IMR-90 (cell line): ENCODE data around the gene TSHZ1. TPM values are rescaled to one million over a fixed set of nuclear protein-coding genes. Genes with fewer than 3 reads are reported as not detected.

ENCODE experiments used
- ATAC-seq: fragments of 200-7000 bp; cut with Tn5 transposase; 2 replicates; pipeline ENCODE4 v1.9.1; 2020; ENCODE audit warnings: low read depth, mild to moderate bottlenecking, moderate library complexity
- BruUV-seq: library from RNA; stranded (reverse); fragments of 400-500 nt; replicated peaks from 2 replicates; lab custom pipeline; 2021; lab: Mats Ljungman, UMichigan
- CTCF ChIA-PET: fragments of 300-600 bp; formaldehyde crosslinking; extraction: SDS; loops from one replicate; lab custom pipeline; 2021; ENCODE audit warnings: antibody characterized with exemption; lab: Yijun Ruan, JAX
- POLR2A ChIA-PET: fragments of 300-600 bp; sonication (Branson Sonifier 250); formaldehyde crosslinking; loops from one replicate; lab custom pipeline; 2022; ENCODE audit warnings: antibody characterized with exemption; ENCODE audit not compliant: unreplicated experiment; lab: Charles Lee
- DNase-seq: peaks from one replicate; pipeline ENCODE4 v3.0.0; 2013
- H2AFZ ChIP-seq: replicated peaks from 2 replicates; pipeline ENCODE3; 2013; ENCODE audit warnings: low read length, mild to moderate bottlenecking; ENCODE audit not compliant: poor library complexity
- H2AK5ac ChIP-seq: 2 replicates; pipeline ENCODE4 v1.6.1; 2013; ENCODE audit warnings: low read depth, low read length, inconsistent platforms
- H2AK9ac ChIP-seq: replicated peaks from 2 replicates; pipeline ENCODE3; 2013; ENCODE audit warnings: mild to moderate bottlenecking, low read depth, low read length, moderate library complexity; ENCODE audit not compliant: poor library complexity
- H2BK120ac ChIP-seq: 2 replicates; pipeline ENCODE4 v1.6.1; 2013; ENCODE audit warnings: low read depth, low read length, inconsistent platforms
- H2BK15ac ChIP-seq: 3 replicates; pipeline ENCODE4 v1.6.1; 2013; ENCODE audit warnings: low read depth, low read length, inconsistent platforms
- H2BK20ac ChIP-seq: 2 replicates; pipeline ENCODE4 v1.6.1; 2013; ENCODE audit warnings: low read depth, mild to moderate bottlenecking, inconsistent platforms, low read length, moderate library complexity
- H2BK5ac ChIP-seq: 2 replicates; pipeline ENCODE4 v1.6.1; 2013; ENCODE audit warnings: mild to moderate bottlenecking, low read depth, low read length, inconsistent platforms; ENCODE audit not compliant: poor library complexity, severe bottlenecking
- H3K14ac ChIP-seq: replicated peaks from 2 replicates; pipeline ENCODE4 v1.6.1; 2013; ENCODE audit warnings: low read depth, low read length, inconsistent platforms
- H3K18ac ChIP-seq: 2 replicates; pipeline ENCODE4 v1.6.1; 2013; ENCODE audit warnings: low read depth, low read length, control low read depth
- H3K23ac ChIP-seq: 2 replicates; pipeline ENCODE4 v1.6.1; 2013; ENCODE audit warnings: low read depth, low read length, inconsistent platforms
- H3K27ac ChIP-seq: 2 replicates; pipeline ENCODE4 v1.5.1; 2013; ENCODE audit warnings: mild to moderate bottlenecking, control low read depth, low read length; ENCODE audit not compliant: insufficient read depth
- H3K27me3 ChIP-seq: 2 replicates; pipeline ENCODE4 v1.6.1; 2013; ENCODE audit warnings: low read length; ENCODE audit not compliant: control insufficient read depth, insufficient read depth
- H3K36me3 ChIP-seq: 2 replicates; pipeline ENCODE4 v1.6.1; 2013; ENCODE audit warnings: low read length, mixed read lengths; ENCODE audit not compliant: control insufficient read depth, insufficient read depth
- H3K4ac ChIP-seq: 2 replicates; pipeline ENCODE4 v1.6.1; 2013; ENCODE audit warnings: low read depth, low read length, inconsistent platforms
- H3K4me1 ChIP-seq: 2 replicates; pipeline ENCODE4 v1.6.1; 2013; ENCODE audit warnings: low read length, mixed read lengths; ENCODE audit not compliant: control insufficient read depth, insufficient read depth
- H3K4me2 ChIP-seq: 2 replicates; pipeline ENCODE4 v1.6.1; 2013; ENCODE audit warnings: low read depth, mild to moderate bottlenecking, control low read depth, low read length, moderate library complexity
- H3K4me3 ChIP-seq: 2 replicates; pipeline ENCODE4 v1.5.1; 2013; ENCODE audit warnings: low read depth, mild to moderate bottlenecking, control low read depth, low read length, moderate library complexity; ENCODE audit not compliant: insufficient read depth
- H3K56ac ChIP-seq: 2 replicates; pipeline ENCODE4 v1.6.1; 2013; ENCODE audit warnings: low read length, inconsistent platforms; ENCODE audit not compliant: insufficient read depth; ENCODE audit errors: extremely low read depth
- H3K79me1 ChIP-seq, 2 experiments: 2 replicates each; pipeline ENCODE4 v1.6.1; 2013; ENCODE audit warnings: low read length in 2 of 2, inconsistent platforms in 1 of 2, low read depth in 1 of 2
- H3K9ac ChIP-seq: 2 replicates; pipeline ENCODE4 v1.6.1; 2013; ENCODE audit warnings: low read depth, low read length, control low read depth
- H3K9me1 ChIP-seq: 2 replicates; pipeline ENCODE4 v1.6.1; 2013; ENCODE audit warnings: low read length, inconsistent platforms; ENCODE audit not compliant: insufficient read depth
- H3K9me3 ChIP-seq: 2 replicates; pipeline ENCODE4 v1.6.1; 2013; ENCODE audit warnings: low read length; ENCODE audit not compliant: control insufficient read depth, insufficient read depth
- H4K20me1 ChIP-seq: 2 replicates; pipeline ENCODE4 v1.6.1; 2013; ENCODE audit warnings: low read length, inconsistent platforms; ENCODE audit not compliant: insufficient read depth
- H4K5ac ChIP-seq: 2 replicates; pipeline ENCODE4 v1.6.1; 2013; ENCODE audit warnings: mild to moderate bottlenecking, low read depth, low read length, control low read depth
- H4K8ac ChIP-seq, 2 experiments: 2 replicates each; pipeline ENCODE4 v1.6.1; 2013; ENCODE audit warnings: low read depth in 2 of 2, low read length in 2 of 2, control low read depth in 1 of 2, inconsistent platforms in 1 of 2
- H4K91ac ChIP-seq: 2 replicates; pipeline ENCODE4 v1.6.1; 2013; ENCODE audit warnings: low read depth, low read length, inconsistent platforms; ENCODE audit not compliant: insufficient read depth
- BHLHE40 ChIP-seq: fragments of 150-350 bp; IDR thresholded peaks from 2 replicates; pipeline ENCODE4 v1.6.1; 2016; ENCODE audit warnings: mild to moderate bottlenecking, low read depth, low read length
- FOS ChIP-seq: fragments of 150-350 bp; IDR thresholded peaks from 2 replicates; pipeline ENCODE4 v1.6.1; 2016; ENCODE audit warnings: low read depth, low read length
- MAZ ChIP-seq: IDR thresholded peaks from 2 replicates; pipeline ENCODE4 v1.6.1; 2012; ENCODE audit warnings: low read depth, mild to moderate bottlenecking, low read length, improper control_type of control experiment, moderate library complexity, borderline replicate concordance
- MXI1 ChIP-seq: IDR thresholded peaks from 2 replicates; pipeline ENCODE4 v1.6.1; 2012; ENCODE audit warnings: low read depth, mild to moderate bottlenecking, low read length, moderate library complexity, borderline replicate concordance
- NFE2L2 ChIP-seq: fragments of 150-350 bp; IDR thresholded peaks from 2 replicates; pipeline ENCODE4 v1.6.1; 2016; ENCODE audit warnings: low read depth, mild to moderate bottlenecking, low read length
- POLR2A ChIP-seq: IDR thresholded peaks from 2 replicates; pipeline ENCODE4 v1.6.1; 2012; ENCODE audit warnings: mild to moderate bottlenecking, low read depth, low read length
- WGBS, 2 experiments: methylation state at CpG; one replicate each; pipeline versions ENCODE4 v1.1.5 to v1.1.7; 2013; ENCODE audit warnings: missing lambda C conversion rate in 2 of 2; ENCODE audit not compliant: insufficient read length in 1 of 2; ENCODE audit errors: extremely low coverage in 2 of 2; 5-methylcytosine and 5-hydroxymethylcytosine counted together
- dilution Hi-C: fragments of 300-500 bp; cut with HindIII; formaldehyde crosslinking; loops from one replicate; pipeline ENCODE4 v1.14.3; 2018; ENCODE audit warnings: low sequenced_read_pairs; ENCODE audit not compliant: unreplicated experiment
- in situ Hi-C: fragments of 300-500 bp; cut with MboI; formaldehyde crosslinking; loops from 3 replicates; pipeline ENCODE4 v1.14.3; 2019; ENCODE audit warnings: low sequenced_read_pairs, inconsistent platforms, mixed read lengths
- intact Hi-C: fragments of 100-400 bp; cut with micrococcal nuclease; formaldehyde crosslinking; loops from 2 replicates; pipeline ENCODE4 v1.10.0; 2022
- polyA plus RNA-seq, 3 experiments: library from polyadenylated mRNA; depleted of rRNA; stranded (reverse); fragments of >200 nt; gene quantifications; 2 replicates each; pipeline ENCODE4 v1.2.3, GENCODE V29; 2012; ENCODE audit warnings: low replicate concordance in 1 of 3
- total RNA-seq: library from RNA; depleted of rRNA; stranded (reverse); fragments of >200 nt; gene quantifications from 2 replicates; pipeline ENCODE4 v1.2.3, GENCODE V29; 2012

Gene TSHZ1
- total and polyA plus RNA-seq, 2 of the 4 experiments (the other 2 are of a cell fraction), result 7.1 to 10.0 TPM

- H3K56ac ChIP-seq, result no peak overlapping the region
- no peak overlapping the region for H2AK9ac ChIP-seq
- no peak overlapping the region for H3K4me3 ChIP-seq
- no peak overlapping the region for H3K27ac ChIP-seq
- in situ Hi-C loops, result no loop called here
- no peaks in the 10 kb centered on the region for H4K20me1 ChIP-seq
- H3K9me3 ChIP-seq, result no peaks in the 10 kb centered on the region
- no peak overlapping the region for H2BK15ac ChIP-seq
- ATAC-seq (no peak), DNase-seq (no peak)
- no peaks in the 10 kb centered on the region for H3K79me1 ChIP-seq
- CTCF ChIA-PET, result no interaction called here
- no peak overlapping the region for H2BK5ac ChIP-seq
- H3K18ac ChIP-seq, result no peak overlapping the region
- H3K23ac ChIP-seq, result no peak overlapping the region
- H3K36me3 ChIP-seq, result no peaks in the 10 kb centered on the region
- no peak overlapping the region for H2BK120ac ChIP-seq
- H3K27me3 ChIP-seq, result no peaks in the 10 kb centered on the region
- H3K4ac ChIP-seq, result no peak overlapping the region
- POLR2A ChIA-PET, result no interaction called here
- H3K14ac ChIP-seq, result no peak overlapping the region
- no peak for TF ChIP-seq MAZ
- no peak for TF ChIP-seq MXI1
- TF ChIP-seq POLR2A, result no peak
- no peak for TF ChIP-seq BHLHE40
- TF ChIP-seq FOS, result no peak
- TF ChIP-seq NFE2L2, result no peak
- dilution Hi-C loops, result no loop called here
- H2AFZ ChIP-seq, result no peak overlapping the region
- H3K9me1 ChIP-seq, result no peaks in the 10 kb centered on the region
- no peak overlapping the region for H2BK20ac ChIP-seq
- H4K5ac ChIP-seq, result no peak overlapping the region
- no peak overlapping the region for H3K9ac ChIP-seq
- no peak overlapping the region for H2AK5ac ChIP-seq
- no peak overlapping the region for H4K91ac ChIP-seq
- WGBS, 2 experiments, result no CpG with 5 or more reads among the region's 3 CpGs
- H4K8ac ChIP-seq, result no peak overlapping the region
- intact Hi-C loops, result no loop called here
- no TSS peak for BruUV-seq
- no peak overlapping the region for H3K4me2 ChIP-seq
- no peaks in the 10 kb centered on the region for H3K4me1 ChIP-seq
These were observed 119.7 kb downstream of the TSHZ1 start for GRCh38 chr18:75330308-75330707.
